H1 (cell line): Measurements from ENCODE around the gene ACAD10.

Source experiments
- BCL11A ChIP-seq, 2 experiments: IDR thresholded peaks; one replicate each; pipeline ENCODE4 v1.6.1; 2011; ENCODE audit warnings: low read depth in 2 of 2, low read length in 2 of 2, mild to moderate bottlenecking in 2 of 2
- EZH2 ChIP-seq: fragments of 200-600 bp; sonication (generic); IDR thresholded peaks from 2 replicates; pipeline ENCODE4 v1.7.1; 2012; ENCODE audit warnings: low read depth, mild to moderate bottlenecking, moderate library complexity, low read length, inconsistent platforms; ENCODE audit not compliant: severe bottlenecking
- TF ChIP-seq, protein P1 (sequence below), 3 experiments: IDR thresholded peaks; 1 replicate in 2 of 3; 2 replicates in 1 of 3; pipeline versions ENCODE4 v1.5.1 to v1.6.1; 2011; ENCODE audit warnings: low read length in 3 of 3, mild to moderate bottlenecking in 3 of 3, inconsistent platforms in 2 of 3, low read depth in 1 of 3, moderate library complexity in 1 of 3; ENCODE audit not compliant: insufficient read depth in 1 of 3; ENCODE audit errors: control extremely low read depth in 1 of 3

DNA sequence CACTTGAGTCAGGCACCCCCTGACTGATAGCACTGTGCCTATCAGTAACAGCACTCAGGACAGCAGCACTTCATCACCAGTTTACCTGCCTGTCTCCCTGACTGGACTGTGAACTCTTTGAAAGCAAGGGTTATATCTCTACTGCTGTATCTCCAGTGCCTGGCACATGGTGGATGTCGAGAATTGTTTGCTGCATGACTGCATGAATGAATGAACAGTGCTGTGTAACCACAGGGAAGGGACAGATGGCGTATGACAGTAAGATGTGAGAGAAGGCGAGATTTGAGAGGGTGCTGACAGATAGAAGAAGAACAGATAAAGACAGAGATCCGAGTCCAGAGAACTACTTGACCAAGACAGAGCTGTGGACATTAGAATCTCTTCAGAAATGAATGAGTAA, 29.8 kb upstream of the ACAD10 start:
- TF ChIP-seq EZH2 = no peak
- TF ChIP-seq, protein P1, sequence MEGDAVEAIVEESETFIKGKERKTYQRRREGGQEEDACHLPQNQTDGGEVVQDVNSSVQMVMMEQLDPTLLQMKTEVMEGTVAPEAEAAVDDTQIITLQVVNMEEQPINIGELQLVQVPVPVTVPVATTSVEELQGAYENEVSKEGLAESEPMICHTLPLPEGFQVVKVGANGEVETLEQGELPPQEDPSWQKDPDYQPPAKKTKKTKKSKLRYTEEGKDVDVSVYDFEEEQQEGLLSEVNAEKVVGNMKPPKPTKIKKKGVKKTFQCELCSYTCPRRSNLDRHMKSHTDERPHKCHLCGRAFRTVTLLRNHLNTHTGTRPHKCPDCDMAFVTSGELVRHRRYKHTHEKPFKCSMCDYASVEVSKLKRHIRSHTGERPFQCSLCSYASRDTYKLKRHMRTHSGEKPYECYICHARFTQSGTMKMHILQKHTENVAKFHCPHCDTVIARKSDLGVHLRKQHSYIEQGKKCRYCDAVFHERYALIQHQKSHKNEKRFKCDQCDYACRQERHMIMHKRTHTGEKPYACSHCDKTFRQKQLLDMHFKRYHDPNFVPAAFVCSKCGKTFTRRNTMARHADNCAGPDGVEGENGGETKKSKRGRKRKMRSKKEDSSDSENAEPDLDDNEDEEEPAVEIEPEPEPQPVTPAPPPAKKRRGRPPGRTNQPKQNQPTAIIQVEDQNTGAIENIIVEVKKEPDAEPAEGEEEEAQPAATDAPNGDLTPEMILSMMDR (IDR thresholded peaks at IDR 0.05; ENCODE audit: control extremely low read depth in 1 of 3, insufficient read depth in 1 of 3, low read depth in 1 of 3, low read length in 3 of 3) = no peak
- no peak for TF ChIP-seq BCL11A (IDR thresholded peaks at IDR 0.05; ENCODE audit: low read depth in 2 of 2, low read length in 2 of 2)
